Adipose tissue (tissue), 3 donors: Measurements from ENCODE around the gene NLGN2. TPM values are rescaled to one million over a fixed set of nuclear protein-coding genes. Genes with fewer than 3 reads are reported as not detected.

ENCODE experiments used
- H3K27ac ChIP-seq: one replicate; pipeline ENCODE4 v1.5.1; 2013; ENCODE audit warnings: low read depth, low read length
- WGBS, 3 donors: extraction: QIAGEN DNeasy Blood & Tissue Kit; methylation state at CpG; one replicate each; pipeline ENCODE4 v1.1.7; 2013; 5-methylcytosine and 5-hydroxymethylcytosine counted together
- polyA plus RNA-seq, 3 donors: library from polyadenylated mRNA; stranded (reverse); fragments of 200-250 nt; gene quantifications; one replicate each; pipeline ENCODE4 v1.2.3, GENCODE V29; 2013
- donor health status: healthy with polysubstance abuse.
- donor health status: Bipolar disorder and iron deficiency.
- donor health status: healthy.

The NLGN2 gene
- polyA plus RNA-seq, 3 donors = 2.9 to 11.4 (median 10.5) TPM

- no peak overlapping the region for H3K27ac ChIP-seq
- WGBS, 3 donors = 86 to 91% (median 90%) methylated on average over 19 of the region's 19 CpGs
Observed at GRCh38 chr17:7389924-7390910, 17.4 kb upstream of the NLGN2 start.

GRCh38 chr17:7391307-7391706 is 16.3 kb upstream of the NLGN2 start:
- H3K27ac ChIP-seq = no peak overlapping the region
- 32 to 85% (median 46%) methylated on average over 2 of the region's 2 CpGs for whole genome bisulfite sequencing, 3 donors

- 75 to 78% (median 78%) methylated on average over 39 to 42 of the region's 42 CpGs for WGBS, 3 donors
- H3K27ac ChIP-seq = no peak overlapping the region
Observed at GRCh38 chr17:7392696-7393612, 14.7 kb upstream of the NLGN2 start.

- no peak overlapping the region for H3K27ac ChIP-seq
- 6 to 10% (median 7%) methylated on average over 44 to 48 of the region's 48 CpGs for WGBS, 3 donors
Observed at GRCh38 chr17:7393613-7394451, 13.8 kb upstream of the NLGN2 start.

- H3K27ac ChIP-seq = no peak within 1 kb of the TSS
- WGBS, 3 donors = 0 to 1% (median 0%) methylated on average over 45 to 71 of the region's 71 CpGs
Observed at GRCh38 chr17:7394452-7395191, 13.0 kb upstream of the NLGN2 start, which contains the start of gene PLSCR3. Gene PLSCR3, minus strand, starts transcription at chr17:7394525. Its CDS starts 415 bp downstream, at chr17:7394110.

GRCh38 chr17:7396147-7396546 is 11.5 kb upstream of the NLGN2 start:
- 85 to 90% (median 86%) methylated on average over 4 of the region's 4 CpGs for WGBS, 3 donors
- no peak overlapping the region for H3K27ac ChIP-seq

GRCh38 chr17:7398612-7399011 is 9.0 kb upstream of the NLGN2 start:
- H3K27ac ChIP-seq = no peak overlapping the region
- 79 to 90% (median 83%) methylated on average over 2 of the region's 2 CpGs for WGBS, 3 donors

GRCh38 chr17:7403043-7403726 is 4.5 kb upstream of the NLGN2 start:
- WGBS, 3 donors = 10 to 14% (median 13%) methylated on average over 16 of the region's 16 CpGs
- H3K27ac ChIP-seq = peak overlapping the region; percentile 32

- WGBS, 3 donors = 0% methylated on average over 10 to 13 of the region's 13 CpGs
- peak overlapping the region; percentile 32 for H3K27ac ChIP-seq
Observed at GRCh38 chr17:7403727-7403976, 4.0 kb upstream of the NLGN2 start.

GRCh38 chr17:7403977-7404736 is 3.5 kb upstream of the NLGN2 start, which contains the start of gene TMEM256:
Gene TMEM256, minus strand, starts transcription at chr17:7404097. Its CDS starts 13 bp downstream, at chr17:7404084.
- WGBS, 3 donors = 0 to 1% (median 0%) methylated on average over 48 to 49 of the region's 49 CpGs
- H3K27ac ChIP-seq = peak within 1 kb of the TSS; percentile 32

- no peak overlapping the region for H3K27ac ChIP-seq
- WGBS, 3 donors = 1 to 2% (median 1%) methylated on average over 41 to 63 of the region's 65 CpGs
Observed at GRCh38 chr17:7404737-7405349, 2.8 kb upstream of the NLGN2 start.

- peak overlapping the region; percentile 51 for H3K27ac ChIP-seq
- WGBS, 3 donors = 12 to 19% (median 17%) methylated on average over 27 to 37 of the region's 38 CpGs
Observed at GRCh38 chr17:7405350-7406234, 2.1 kb upstream of the NLGN2 start.

- WGBS, 3 donors = 50 to 80% (median 61%) methylated on average over 8 to 12 of the region's 12 CpGs
- H3K27ac ChIP-seq = no peak overlapping the region
Observed at GRCh38 chr17:7406235-7406825, 1.3 kb upstream of the NLGN2 start.

GRCh38 chr17:7407082-7407481 is 563 bp upstream of the NLGN2 start:
- 85 to 90% (median 88%) methylated on average over 13 of the region's 13 CpGs for WGBS, 3 donors
- H3K27ac ChIP-seq = no peak overlapping the region
